CD4-positive, alpha-beta T cell (primary cell): ENCODE measurements around the gene GFI1B. TPM values are rescaled to one million over a fixed set of nuclear protein-coding genes. Genes with fewer than 3 reads are reported as not detected.

Source experiments
- ATAC-seq: fragments of 200-7000 bp; cut with Tn5 transposase; one replicate; pipeline ENCODE4 v1.10.0; 2022; ENCODE audit warnings: mild to moderate bottlenecking; ENCODE audit not compliant: poor library complexity
- CTCF ChIA-PET: fragments of 350-600 bp; sonication (Branson Sonifier 250); formaldehyde crosslinking; loops from one replicate; lab custom pipeline; 2021; ENCODE audit warnings: antibody characterized with exemption, inconsistent platforms; lab: Charles Lee
- POLR2A ChIA-PET: fragments of 350-600 bp; sonication (Branson Sonifier 250); formaldehyde crosslinking; loops from one replicate; lab custom pipeline; 2021; ENCODE audit warnings: antibody characterized with exemption, inconsistent platforms; lab: Charles Lee
- DNase-seq, 14 experiments: peaks; one replicate each; pipeline ENCODE4 v3.0.0-alpha.2; 2013 to 2020; ENCODE audit warnings: mixed read lengths in 2 of 14
- H3K27ac ChIP-seq, 2 donors: one replicate each; pipeline versions ENCODE4 v1.5.1 to v1.7.0; 2013; ENCODE audit warnings: low read length in 2 of 2, low read depth in 1 of 2, mild to moderate bottlenecking in 1 of 2
- H3K27me3 ChIP-seq, 2 experiments: 1 replicate in 1 of 2; 2 replicates in 1 of 2; pipeline versions ENCODE4 v1.6.1 to v1.7.0; 2013; ENCODE audit warnings: low read length in 2 of 2, control low read depth in 1 of 2, mild to moderate bottlenecking in 1 of 2, moderate library complexity in 1 of 2; ENCODE audit not compliant: insufficient read depth in 2 of 2, control insufficient read depth in 1 of 2
- H3K36me3 ChIP-seq: one replicate; pipeline ENCODE4 v1.6.1; 2013; ENCODE audit warnings: low read length, control low read depth; ENCODE audit not compliant: insufficient read depth
- H3K4me1 ChIP-seq: one replicate; pipeline ENCODE4 v1.6.1; 2013; ENCODE audit warnings: low read length, control low read depth; ENCODE audit not compliant: insufficient read depth
- H3K4me3 ChIP-seq: one replicate; pipeline ENCODE4 v1.5.1; 2013; ENCODE audit warnings: mild to moderate bottlenecking, low read length, moderate library complexity
- H3K9me3 ChIP-seq, 2 experiments: 1 replicate in 1 of 2; 2 replicates in 1 of 2; pipeline versions ENCODE4 v1.6.1 to v1.7.0; 2013; ENCODE audit warnings: low read length in 2 of 2, mild to moderate bottlenecking in 2 of 2, control low read depth in 1 of 2, moderate library complexity in 1 of 2; ENCODE audit not compliant: control insufficient read depth in 1 of 2, insufficient read depth in 1 of 2
- H3K27ac Mint-ChIP-seq: one replicate; pipeline ENCODE4 v1.8.0; 2020; ENCODE audit warnings: mixed read lengths
- H3K27me3 Mint-ChIP-seq: one replicate; pipeline ENCODE4 v1.8.0; 2021; ENCODE audit warnings: mixed read lengths
- H3K36me3 Mint-ChIP-seq: one replicate; pipeline ENCODE4 v1.8.0; 2021; ENCODE audit warnings: low read depth, mixed read lengths
- H3K4me1 Mint-ChIP-seq: one replicate; pipeline ENCODE4 v1.8.0; 2021; ENCODE audit warnings: low read depth, mixed read lengths
- H3K4me3 Mint-ChIP-seq: one replicate; pipeline ENCODE4 v1.8.0; 2020; ENCODE audit warnings: mild to moderate bottlenecking, mixed read lengths
- H3K9me3 Mint-ChIP-seq: one replicate; pipeline ENCODE4 v1.8.0; 2020; ENCODE audit warnings: mixed read lengths
- intact Hi-C, 2 experiments: fragments of 100-400 bp; cut with DNase I in 1 of 2; cut with micrococcal nuclease in 1 of 2; formaldehyde crosslinking; loops; one replicate each; pipeline versions ENCODE4 v1.15.1 to v1.9.0; 2023 to 2025; cut with DNase I, micrococcal nuclease
- total RNA-seq, 174 experiments: library from RNA in 2 of 174; stranded (reverse) in 2 of 174; gene quantifications; one replicate each; pipeline ENCODE4 v1.2.3 and lab custom pipeline; 2021 to 2026
- TF ChIP-seq, protein P1 (sequence below): fragments of 200-600 bp; IDR thresholded peaks from one replicate; pipeline ENCODE4 v1.8.0; 2022; ENCODE audit warnings: antibody characterized with exemption, mild to moderate bottlenecking

The GFI1B gene
- total RNA-seq, 2 experiments from 2014 or later, result 0.58 TPM; not detected in 1

DNA sequence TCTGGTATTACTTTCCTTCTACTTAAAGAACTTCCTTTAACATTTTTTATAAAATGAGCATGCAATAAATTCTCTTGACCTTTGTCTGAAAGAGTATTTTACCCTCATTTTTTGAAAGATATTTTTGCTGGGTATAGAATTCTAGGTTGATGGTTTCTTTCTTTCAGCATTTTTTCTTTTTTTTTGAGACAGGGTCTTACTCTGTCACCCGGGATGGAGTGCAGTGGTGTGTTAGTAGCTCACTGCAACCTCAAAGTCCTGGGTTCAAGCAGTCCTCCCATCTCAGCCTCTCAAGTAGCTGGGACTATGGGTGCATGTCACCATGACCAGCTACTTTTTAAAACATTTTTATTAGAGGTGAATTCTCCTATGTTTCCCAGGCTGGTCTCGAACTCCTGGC, 23.4 kb upstream of the GFI1B start:
- H3K4me1 Mint-ChIP-seq, result no peaks in the 10 kb centered on the region
- peaks cover 5 to 9% of the 10 kb centered on the region in 2 experiments for H3K9me3 ChIP-seq
- H3K4me3 ChIP-seq, result no peak overlapping the region
- ChIA-PET CTCF (no interaction called here), POLR2A (no interaction called here)
- H3K27ac ChIP-seq, result no peak overlapping the region
- H3K27me3 Mint-ChIP-seq, result peaks cover 11% of the 10 kb centered on the region
- DNase-seq (no peak), ATAC-seq (no peak)
- H3K9me3 Mint-ChIP-seq, result no peaks in the 10 kb centered on the region
- no peak overlapping the region for H3K27ac Mint-ChIP-seq
- no peaks in the 10 kb centered on the region for H3K36me3 ChIP-seq
- H3K27me3 ChIP-seq, result peaks cover 0 to 2% of the 10 kb centered on the region in 2 experiments
- intact Hi-C loops, result no loop called here
- H3K4me3 Mint-ChIP-seq, result no peak overlapping the region
- no peaks in the 10 kb centered on the region for H3K36me3 Mint-ChIP-seq
- no peaks in the 10 kb centered on the region for H3K4me1 ChIP-seq
- TF ChIP-seq, protein P1, sequence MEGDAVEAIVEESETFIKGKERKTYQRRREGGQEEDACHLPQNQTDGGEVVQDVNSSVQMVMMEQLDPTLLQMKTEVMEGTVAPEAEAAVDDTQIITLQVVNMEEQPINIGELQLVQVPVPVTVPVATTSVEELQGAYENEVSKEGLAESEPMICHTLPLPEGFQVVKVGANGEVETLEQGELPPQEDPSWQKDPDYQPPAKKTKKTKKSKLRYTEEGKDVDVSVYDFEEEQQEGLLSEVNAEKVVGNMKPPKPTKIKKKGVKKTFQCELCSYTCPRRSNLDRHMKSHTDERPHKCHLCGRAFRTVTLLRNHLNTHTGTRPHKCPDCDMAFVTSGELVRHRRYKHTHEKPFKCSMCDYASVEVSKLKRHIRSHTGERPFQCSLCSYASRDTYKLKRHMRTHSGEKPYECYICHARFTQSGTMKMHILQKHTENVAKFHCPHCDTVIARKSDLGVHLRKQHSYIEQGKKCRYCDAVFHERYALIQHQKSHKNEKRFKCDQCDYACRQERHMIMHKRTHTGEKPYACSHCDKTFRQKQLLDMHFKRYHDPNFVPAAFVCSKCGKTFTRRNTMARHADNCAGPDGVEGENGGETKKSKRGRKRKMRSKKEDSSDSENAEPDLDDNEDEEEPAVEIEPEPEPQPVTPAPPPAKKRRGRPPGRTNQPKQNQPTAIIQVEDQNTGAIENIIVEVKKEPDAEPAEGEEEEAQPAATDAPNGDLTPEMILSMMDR, result no peak

DNA sequence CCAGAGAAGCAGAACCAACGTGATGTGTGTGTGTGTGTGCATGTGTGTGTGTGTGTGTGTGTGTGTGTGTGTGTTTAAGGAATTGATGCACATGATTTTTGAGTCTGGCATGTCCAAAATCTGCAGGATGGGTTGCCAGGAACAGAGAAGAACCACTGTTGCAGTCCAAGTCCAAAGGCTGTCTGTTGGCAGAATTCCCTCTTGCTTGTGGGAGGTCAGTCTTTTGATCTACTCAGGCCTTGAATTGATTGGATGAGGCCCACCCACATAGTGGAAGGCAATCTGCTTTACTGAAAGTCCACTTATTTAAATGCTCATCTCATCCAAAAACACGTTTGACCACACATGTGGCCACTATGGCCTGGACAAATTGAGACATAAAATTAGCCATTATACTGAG, 22.7 kb upstream of the GFI1B start:
- TF ChIP-seq, protein P1, result no peak
- peaks cover 11% of the 10 kb centered on the region for H3K27me3 Mint-ChIP-seq
- Histone ChIP-seq H3K4me3 (no peak overlapping the region), H3K9me3 (peaks cover 5 to 9% of the 10 kb centered on the region in 2 experiments), H3K27me3 (peaks cover 0 to 2% of the 10 kb centered on the region in 2 experiments), H3K36me3 (no peaks in the 10 kb centered on the region), H3K4me1 (no peaks in the 10 kb centered on the region), H3K27ac (no peak overlapping the region)
- ATAC-seq (no peak), DNase-seq (no peak)
- no peaks in the 10 kb centered on the region for H3K36me3 Mint-ChIP-seq
- ChIA-PET CTCF (no interaction called here), POLR2A (no interaction called here)
- intact Hi-C loops, result no loop called here
- H3K4me3 Mint-ChIP-seq, result no peak overlapping the region
- H3K4me1 Mint-ChIP-seq, result no peaks in the 10 kb centered on the region
- H3K27ac Mint-ChIP-seq, result no peak overlapping the region
- H3K9me3 Mint-ChIP-seq, result no peaks in the 10 kb centered on the region

- no peak for DNase-seq
- no peak overlapping the region for H3K4me3 Mint-ChIP-seq
- intact Hi-C loops, result no loop called here
- H3K4me1 Mint-ChIP-seq, result no peaks in the 10 kb centered on the region
- no peaks in the 10 kb centered on the region for H3K9me3 Mint-ChIP-seq
- TF ChIP-seq, protein P1, result no peak
- H3K4me3 ChIP-seq, result no peak overlapping the region
- peaks cover 21% of the 10 kb centered on the region for H3K27me3 Mint-ChIP-seq
- H3K36me3 ChIP-seq, result no peaks in the 10 kb centered on the region
- H3K27me3 ChIP-seq, result peaks cover 0 to 2% of the 10 kb centered on the region in 2 experiments
- no peak for ATAC-seq
- no peaks in the 10 kb centered on the region for H3K4me1 ChIP-seq
- no peak overlapping the region for H3K27ac ChIP-seq
- ChIA-PET POLR2A (no interaction called here), CTCF (no interaction called here)
- no peaks in the 10 kb centered on the region for H3K36me3 Mint-ChIP-seq
- H3K9me3 ChIP-seq, result peaks cover 5 to 9% of the 10 kb centered on the region in 2 experiments
- no peak overlapping the region for H3K27ac Mint-ChIP-seq
Measured at GRCh38 chr9:132957805-132958204, 20.7 kb upstream of the GFI1B start.
